Vagina (tissue), 2 donors: ENCODE measurements around the gene APAF1. TPM values are rescaled to one million over a fixed set of nuclear protein-coding genes. Genes with fewer than 3 reads are reported as not detected.
A peak's percentile ranks its signal among the peaks of the same experiment; 100 is the strongest.

Source experiments
- DNase-seq, 2 donors: peaks; one replicate each; pipeline ENCODE4 v3.0.0-alpha.2; 2017; ENCODE audit errors: extremely low spot score in 2 of 2
- H3K27ac ChIP-seq: fragments of 200-600 bp; sonication (generic); one replicate; pipeline ENCODE4 v1.5.1; 2019
- H3K27me3 ChIP-seq: fragments of 200-600 bp; sonication (generic); one replicate; pipeline ENCODE4 v1.5.1; 2019
- H3K36me3 ChIP-seq, 2 donors: fragments of 200-600 bp; sonication (generic); one replicate each; pipeline ENCODE4 v1.5.1; 2017 to 2019
- H3K4me1 ChIP-seq: fragments of 200-600 bp; sonication (generic); one replicate; pipeline ENCODE4 v1.5.1; 2019
- H3K4me3 ChIP-seq, 2 donors: fragments of 200-600 bp; sonication (generic); 1 replicate in 1 of 2; 2 replicates in 1 of 2; pipeline ENCODE4 v1.5.1; 2016 to 2019
- H3K9me3 ChIP-seq: fragments of 200-600 bp; sonication (generic); one replicate; pipeline ENCODE4 v1.5.1; 2019
- CTCF ChIP-seq, 3 experiments: fragments of 450-650 bp in 2 of 3; fragments of 200-600 bp in 1 of 3; sonication (generic) in 1 of 3; IDR thresholded peaks; one replicate each; pipeline ENCODE4 v1.5.1; 2017 to 2019; ENCODE audit warnings: antibody characterized with exemption in 3 of 3, mild to moderate bottlenecking in 2 of 3, moderate library complexity in 2 of 3
- POLR2A ChIP-seq, 2 donors: fragments of 450-650 bp; IDR thresholded peaks; one replicate each; pipeline ENCODE4 v1.6.1; 2017; ENCODE audit warnings: antibody characterized with exemption in 2 of 2, mild to moderate bottlenecking in 2 of 2, moderate library complexity in 2 of 2
- POLR2AphosphoS5 ChIP-seq, 2 donors: sonication (generic); formaldehyde crosslinking; IDR thresholded peaks; one replicate each; pipeline ENCODE4 v1.9.0; 2017; ENCODE audit warnings: antibody characterized with exemption in 2 of 2, mild to moderate bottlenecking in 2 of 2, low read depth in 1 of 2; ENCODE audit not compliant: insufficient read depth in 1 of 2
- intact Hi-C: fragments of 100-400 bp; cut with DNase I; formaldehyde crosslinking; loops from one replicate; pipeline ENCODE4 v1.15.1; 2023
- small RNA-seq: library from RNA; depleted of rRNA; stranded (forward); fragments of <200 nt; gene quantifications from one replicate; pipeline ENCODE3, GENCODE V24; 2016
- total RNA-seq: library from RNA; depleted of rRNA; stranded (reverse); fragments of >200 nt; gene quantifications from one replicate; pipeline ENCODE4 v1.2.3, GENCODE V29; 2016

APAF1 gene
- total RNA-seq, 1 donor from 2014 or later: 12.8 TPM

- intact Hi-C loops: no loop called here
- TF ChIP-seq CTCF (IDR thresholded peaks at IDR 0.05): no peak
- TF ChIP-seq POLR2A (IDR thresholded peaks at IDR 0.05): no peak
- TF ChIP-seq POLR2AphosphoS5 (IDR thresholded peaks at IDR 0.05; ENCODE audit: insufficient read depth in 1 of 2, low read depth in 1 of 2): no peak
- H3K9me3 ChIP-seq: no peaks in the 10 kb centered on the region
- H3K36me3 ChIP-seq: no peaks in the 10 kb centered on the region
- H3K4me1 ChIP-seq: no peaks in the 10 kb centered on the region
- DNase-seq: no peak
- no peak overlapping the region for H3K4me3 ChIP-seq
- no peak overlapping the region for H3K27ac ChIP-seq
- no peaks in the 10 kb centered on the region for H3K27me3 ChIP-seq
Measured at GRCh38 chr12:98780261-98780660, 135.2 kb downstream of the APAF1 start.

- no peak for DNase-seq
- Histone ChIP-seq H3K4me1 (no peaks in the 10 kb centered on the region), H3K9me3 (no peaks in the 10 kb centered on the region), H3K27me3 (no peaks in the 10 kb centered on the region), H3K4me3 (no peak overlapping the region), H3K36me3 (no peaks in the 10 kb centered on the region), H3K27ac (no peak overlapping the region)
- intact Hi-C loops: no loop called here
- TF ChIP-seq POLR2AphosphoS5 (IDR thresholded peaks at IDR 0.05; ENCODE audit: insufficient read depth in 1 of 2, low read depth in 1 of 2): no peak
- TF ChIP-seq POLR2A (IDR thresholded peaks at IDR 0.05): no peak
- TF ChIP-seq CTCF (IDR thresholded peaks at IDR 0.05): no peak
Measured at GRCh38 chr12:98783420-98783819, 138.3 kb downstream of the APAF1 start.

Small RNAs within 50 kb of the gene (small RNA-seq; reads per million reads assigned to genes)
- 31.6 reads per million, percentile 96 among the genes with 10 or more reads in this experiment for gene SNORA53

Other genes starting within 250 kb of the APAF1 start
- gene TMPO, start 129.7 kb upstream of the APAF1 start, total RNA-seq: 103 TPM
- gene SLC25A3, start 51.6 kb upstream of the APAF1 start, total RNA-seq: 281 TPM
- gene IKBIP, start 502 bp upstream of the APAF1 start, total RNA-seq: 7.6 TPM